Natural killer cell (primary cell): Measurements from ENCODE around the gene ISM1. TPM values are rescaled to one million over a fixed set of nuclear protein-coding genes. Genes with fewer than 3 reads are reported as not detected.

Experiments
- ATAC-seq, 3 donors: fragments of 150-1000 bp in 2 of 3; fragments of 200-7000 bp in 1 of 3; cut with Tn5 transposase; 1 replicate in 1 of 3; 2 replicates in 2 of 3; pipeline ENCODE4 v1.10.0; 2021; ENCODE audit warnings: mild to moderate bottlenecking in 2 of 3, moderate library complexity in 2 of 3
- DNase-seq, 2 donors: peaks; one replicate each; pipeline versions ENCODE4 v3.0.0 to v3.0.0-alpha.2; 2013 to 2021; ENCODE audit warnings: mixed read lengths in 1 of 2
- H3K27ac ChIP-seq: one replicate; pipeline ENCODE4 v1.5.1; 2013; ENCODE audit warnings: mild to moderate bottlenecking, low read length
- H3K27me3 ChIP-seq: one replicate; pipeline ENCODE4 v1.6.1; 2013; ENCODE audit warnings: low read length; ENCODE audit not compliant: control insufficient read depth, insufficient read depth
- H3K36me3 ChIP-seq: one replicate; pipeline ENCODE4 v1.6.1; 2013; ENCODE audit warnings: low read length; ENCODE audit not compliant: control insufficient read depth, insufficient read depth
- H3K4me1 ChIP-seq: one replicate; pipeline ENCODE4 v1.6.1; 2013; ENCODE audit warnings: low read length; ENCODE audit not compliant: control insufficient read depth, insufficient read depth
- H3K4me3 ChIP-seq: one replicate; pipeline ENCODE4 v1.5.1; 2013; ENCODE audit warnings: low read length
- H3K9me3 ChIP-seq: one replicate; pipeline ENCODE4 v1.6.1; 2013; ENCODE audit warnings: low read length; ENCODE audit not compliant: control insufficient read depth, insufficient read depth
- H3K27ac Mint-ChIP-seq, 2 donors: one replicate each; pipeline ENCODE4 v1.8.0; 2022; ENCODE audit warnings: mild to moderate bottlenecking in 2 of 2, mixed read lengths in 2 of 2, moderate library complexity in 1 of 2
- H3K27me3 Mint-ChIP-seq, 2 donors: one replicate each; pipeline ENCODE4 v1.8.0; 2022; ENCODE audit warnings: low read depth in 2 of 2, mixed read lengths in 2 of 2
- H3K36me3 Mint-ChIP-seq: one replicate; pipeline ENCODE4 v1.8.0; 2022; ENCODE audit warnings: mixed read lengths
- H3K4me1 Mint-ChIP-seq, 2 donors: one replicate each; pipeline ENCODE4 v1.8.0; 2022; ENCODE audit warnings: mixed read lengths in 2 of 2
- H3K4me3 Mint-ChIP-seq: one replicate; pipeline ENCODE4 v1.8.0; 2022; ENCODE audit warnings: mild to moderate bottlenecking, moderate library complexity, mixed read lengths
- H3K9me3 Mint-ChIP-seq, 2 donors: one replicate each; pipeline ENCODE4 v1.8.0; 2022; ENCODE audit warnings: mixed read lengths in 2 of 2
- WGBS: methylation state at CpG from one replicate; pipeline ENCODE4 v1.1.7; 2013; ENCODE audit warnings: missing lambda C conversion rate; ENCODE audit not compliant: insufficient coverage; 5-methylcytosine and 5-hydroxymethylcytosine counted together
- intact Hi-C: fragments of 100-400 bp; cut with micrococcal nuclease; formaldehyde crosslinking; loops from one replicate; pipeline ENCODE4 v1.14.2; 2022
- total RNA-seq, 4 donors: library from RNA; stranded (reverse); fragments of 120-200 nt in 1 of 4; gene quantifications; one replicate each; pipeline versions ENCODE4 v1.2.3 to v1.2.4, GENCODE V29; 2013 to 2022
- TF ChIP-seq, protein P1 (sequence below): fragments of 200-600 bp; IDR thresholded peaks from one replicate; pipeline ENCODE4 v1.8.0; 2022; ENCODE audit warnings: antibody characterized with exemption

The ISM1 gene
- total RNA-seq, 3 donors from 2014 or later (not counting 1 experiment from before 2014, with no cell fraction given): 0.13 TPM; not detected in 2

DNA sequence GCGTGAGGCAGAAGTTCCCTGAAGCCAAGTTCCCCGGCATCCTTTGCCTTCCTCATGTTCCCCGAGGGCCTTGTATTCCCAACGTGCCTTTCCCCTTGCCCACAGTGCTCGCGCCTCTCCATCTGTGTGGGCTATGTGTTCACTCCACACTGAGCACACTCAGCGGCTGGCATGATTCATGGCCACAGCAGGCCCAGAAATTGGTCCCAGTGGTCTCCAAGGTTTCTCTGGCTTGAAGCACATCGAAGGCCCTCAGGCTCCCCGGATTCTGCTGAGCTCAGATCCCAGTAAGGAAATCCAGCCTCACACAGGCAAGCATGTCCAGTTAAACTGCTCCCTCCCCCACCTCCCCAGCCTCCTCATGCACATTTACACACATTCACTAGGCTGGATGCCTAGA lies 123.6 kb downstream of the ISM1 start:
- Histone ChIP-seq H3K36me3 (no peaks in the 10 kb centered on the region), H3K4me1 (no peaks in the 10 kb centered on the region), H3K4me3 (no peak overlapping the region), H3K27me3 (no peaks in the 10 kb centered on the region), H3K27ac (no peak overlapping the region), H3K9me3 (peaks cover 5% of the 10 kb centered on the region)
- DNase-seq (no peak), ATAC-seq (no peak)
- H3K4me3 Mint-ChIP-seq: no peak overlapping the region
- H3K36me3 Mint-ChIP-seq: no peaks in the 10 kb centered on the region
- H3K27me3 Mint-ChIP-seq: no peaks in the 10 kb centered on the region
- intact Hi-C loops: no loop called here
- H3K4me1 Mint-ChIP-seq: no peaks in the 10 kb centered on the region
- WGBS: 90% methylated on average over 9 of the region's 9 CpGs
- H3K9me3 Mint-ChIP-seq: no peaks in the 10 kb centered on the region
- TF ChIP-seq, protein P1, sequence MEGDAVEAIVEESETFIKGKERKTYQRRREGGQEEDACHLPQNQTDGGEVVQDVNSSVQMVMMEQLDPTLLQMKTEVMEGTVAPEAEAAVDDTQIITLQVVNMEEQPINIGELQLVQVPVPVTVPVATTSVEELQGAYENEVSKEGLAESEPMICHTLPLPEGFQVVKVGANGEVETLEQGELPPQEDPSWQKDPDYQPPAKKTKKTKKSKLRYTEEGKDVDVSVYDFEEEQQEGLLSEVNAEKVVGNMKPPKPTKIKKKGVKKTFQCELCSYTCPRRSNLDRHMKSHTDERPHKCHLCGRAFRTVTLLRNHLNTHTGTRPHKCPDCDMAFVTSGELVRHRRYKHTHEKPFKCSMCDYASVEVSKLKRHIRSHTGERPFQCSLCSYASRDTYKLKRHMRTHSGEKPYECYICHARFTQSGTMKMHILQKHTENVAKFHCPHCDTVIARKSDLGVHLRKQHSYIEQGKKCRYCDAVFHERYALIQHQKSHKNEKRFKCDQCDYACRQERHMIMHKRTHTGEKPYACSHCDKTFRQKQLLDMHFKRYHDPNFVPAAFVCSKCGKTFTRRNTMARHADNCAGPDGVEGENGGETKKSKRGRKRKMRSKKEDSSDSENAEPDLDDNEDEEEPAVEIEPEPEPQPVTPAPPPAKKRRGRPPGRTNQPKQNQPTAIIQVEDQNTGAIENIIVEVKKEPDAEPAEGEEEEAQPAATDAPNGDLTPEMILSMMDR: no peak
- H3K27ac Mint-ChIP-seq: no peak overlapping the region

DNA sequence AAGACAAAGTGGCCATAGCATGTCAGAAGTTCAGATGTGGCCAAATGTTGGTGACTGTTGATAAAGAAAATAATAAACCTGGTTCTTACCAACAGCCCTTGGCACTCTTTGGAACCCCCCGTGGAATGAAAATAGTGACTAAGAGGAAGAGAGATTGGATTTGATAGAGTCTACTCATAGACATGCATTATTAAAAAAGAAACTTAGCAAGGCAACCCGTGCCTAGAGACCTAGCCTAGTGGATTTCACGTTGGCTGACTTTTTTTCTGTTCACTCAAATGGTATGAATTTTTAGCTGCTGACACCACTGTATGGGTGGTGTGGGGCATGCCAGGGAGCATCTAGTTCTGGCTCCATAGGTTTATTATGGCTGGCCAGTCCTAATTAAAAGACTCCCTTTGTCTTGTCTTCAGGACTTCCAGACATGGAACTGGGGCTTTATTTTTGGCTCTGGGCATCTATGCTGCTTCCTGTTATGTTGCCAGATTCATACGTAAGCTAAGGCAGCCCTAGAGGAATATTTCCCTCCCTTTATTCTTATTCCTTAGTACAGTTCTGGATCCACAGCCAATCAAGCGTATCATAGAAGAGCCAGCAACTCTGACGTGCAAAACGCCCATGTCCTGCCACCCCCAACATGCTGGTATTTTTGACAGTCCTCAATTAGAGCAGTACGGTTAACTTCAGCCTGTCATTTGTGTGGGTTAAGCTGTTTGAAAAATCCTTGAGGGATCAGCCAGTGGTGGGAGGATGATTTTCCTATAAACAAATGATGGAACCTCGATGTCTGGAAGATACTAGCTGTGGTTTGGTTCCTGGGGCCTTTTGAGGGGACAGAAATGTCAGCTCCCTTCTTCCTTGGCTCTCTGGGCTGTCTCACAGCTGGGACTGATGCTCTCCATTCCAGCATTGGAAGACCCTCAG lies 127.5 kb downstream of the ISM1 start:
- Mint-ChIP-seq H3K4me1 (no peaks in the 10 kb centered on the region), H3K4me3 (no peak overlapping the region), H3K9me3 (peaks cover 0 to 2% of the 10 kb centered on the region in 2 donors), H3K27ac (no peak overlapping the region), H3K27me3 (no peaks in the 10 kb centered on the region), H3K36me3 (no peaks in the 10 kb centered on the region)
- no peaks in the 10 kb centered on the region for H3K27me3 ChIP-seq
- 83% methylated on average over 9 of the region's 9 CpGs for WGBS
- no peaks in the 10 kb centered on the region for H3K4me1 ChIP-seq
- TF ChIP-seq, protein P1: no peak
- intact Hi-C loops: no loop called here
- DNase-seq: no peak
- peaks cover 5% of the 10 kb centered on the region for H3K9me3 ChIP-seq
- no peaks in the 10 kb centered on the region for H3K36me3 ChIP-seq
- no peak for ATAC-seq
- no peak overlapping the region for H3K4me3 ChIP-seq
- H3K27ac ChIP-seq: no peak overlapping the region

DNA sequence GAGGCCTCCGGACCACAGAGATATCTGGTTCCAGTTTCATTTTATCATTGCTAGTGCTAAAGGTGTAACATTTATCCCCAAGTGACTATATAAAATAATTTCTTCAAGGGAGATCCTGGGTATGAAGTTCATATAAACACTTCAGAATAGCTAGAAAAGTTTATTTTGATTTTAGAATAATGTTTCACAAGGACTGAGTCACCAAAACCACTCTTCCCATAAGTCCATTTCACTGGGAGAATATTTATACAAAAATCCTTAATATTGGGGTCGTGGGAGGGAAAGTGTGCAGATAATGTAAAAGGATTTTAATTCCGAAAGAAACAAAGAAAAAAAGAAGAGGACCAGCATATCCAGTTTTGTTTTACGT lies 128.1 kb downstream of the ISM1 start:
- H3K27ac Mint-ChIP-seq: no peak overlapping the region
- no peak overlapping the region for H3K27ac ChIP-seq

More for the DNA sequence above, 128.1 kb downstream of the ISM1 start:
- Histone ChIP-seq H3K36me3 (no peaks in the 10 kb centered on the region), H3K9me3 (peaks cover 5% of the 10 kb centered on the region), H3K4me1 (no peaks in the 10 kb centered on the region), H3K27me3 (no peaks in the 10 kb centered on the region), H3K4me3 (no peak overlapping the region)
- intact Hi-C loops: no loop called here
- no peaks in the 10 kb centered on the region for H3K27me3 Mint-ChIP-seq
- DNase-seq: no peak
- WGBS: 83% methylated on average over 3 of the region's 4 CpGs
- H3K4me3 Mint-ChIP-seq: no peak overlapping the region
- H3K36me3 Mint-ChIP-seq: no peaks in the 10 kb centered on the region
- no peak for ATAC-seq
- H3K4me1 Mint-ChIP-seq: no peaks in the 10 kb centered on the region
- TF ChIP-seq, protein P1: no peak
- peaks cover 0 to 2% of the 10 kb centered on the region in 2 donors for H3K9me3 Mint-ChIP-seq

Other genes starting within 250 kb of the ISM1 start
- 1 to 10 TPM; 1.5 to 4.6 (median 1.9) TPM for gene SPTLC3, start 212.3 kb upstream of the ISM1 start, total RNA-seq